ENCODE results near the gene TMEM132A.
"Not testable (repeated sequence)": the region's sequence is repeated elsewhere in the genome, so short reads cannot be mapped to it uniquely, and the experiment has no call there.

TMEM132A gene

GRCh38 chr11:60960405-60960804 is 36.1 kb downstream of the TMEM132A start:
- no peak for DNase-seq (ENCODE audit: low read depth, low spot score)

DNA sequence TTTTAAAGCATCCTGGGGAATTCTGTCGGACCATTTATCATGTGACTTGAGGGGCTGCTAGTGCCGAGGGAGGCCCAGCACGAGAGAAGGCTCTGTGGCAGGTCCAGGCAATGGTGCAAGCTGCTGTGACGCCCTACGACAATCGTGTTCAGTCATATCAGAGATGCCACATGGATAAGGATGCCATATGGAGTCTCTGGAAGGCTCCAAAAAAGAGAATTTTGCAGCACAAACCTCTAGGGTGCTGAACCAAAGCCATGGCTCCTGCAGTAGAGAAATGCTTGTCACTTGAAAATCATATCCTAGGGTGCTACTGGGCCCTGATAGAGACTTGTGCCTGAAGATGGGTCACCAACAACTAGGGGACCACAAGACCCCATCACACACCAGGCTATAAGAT is 40.5 kb downstream of the TMEM132A start:
- no peak for DNase-seq (ENCODE audit: low read depth, low spot score)

- no peak for DNase-seq (ENCODE audit: low read depth, low spot score)
Observed at GRCh38 chr11:60966890-60967289, 42.6 kb downstream of the TMEM132A start.

DNA sequence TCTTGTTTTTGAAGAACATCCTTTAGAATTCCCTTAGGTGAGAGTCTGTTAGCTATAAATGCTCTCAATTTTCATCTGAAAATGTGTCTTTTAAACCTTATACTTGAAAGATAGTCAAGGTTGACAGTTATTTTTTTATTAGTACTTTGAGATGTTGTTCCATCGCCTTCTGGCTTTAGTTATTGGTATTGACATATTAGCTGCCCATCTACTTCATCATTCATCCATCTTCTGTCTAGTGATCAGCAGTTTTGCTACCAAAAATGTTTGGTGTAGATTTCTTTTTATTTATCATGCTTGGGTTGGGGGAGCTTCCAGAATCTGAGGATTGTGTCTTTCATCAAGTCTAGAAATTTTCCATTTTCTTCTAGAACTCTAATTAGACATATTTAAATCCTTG is 44.0 kb downstream of the TMEM132A start:
- DNase-seq (ENCODE audit: low read depth, low spot score): no peak

DNA sequence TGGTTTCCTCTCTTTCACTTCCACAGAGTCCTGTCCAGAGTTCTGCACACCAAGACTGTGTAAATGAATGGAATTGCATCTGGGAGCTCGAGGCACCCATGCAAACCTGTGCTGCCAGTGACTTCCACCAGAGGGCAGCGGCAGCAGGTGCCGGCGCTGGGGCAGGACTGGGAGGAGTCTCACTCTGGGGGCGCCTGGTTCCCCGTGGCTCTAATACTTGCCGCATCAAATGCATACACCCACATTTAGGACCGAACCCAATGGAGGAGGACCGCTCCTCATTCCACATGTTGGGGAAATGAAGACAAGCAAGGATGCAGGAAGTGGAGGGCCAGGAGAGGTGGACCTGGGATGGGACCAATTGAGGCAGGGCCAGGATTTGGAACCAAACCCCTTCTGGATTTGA is 46.1 kb downstream of the TMEM132A start:
- DNase-seq (ENCODE audit: low read depth, low spot score): no peak

DNA sequence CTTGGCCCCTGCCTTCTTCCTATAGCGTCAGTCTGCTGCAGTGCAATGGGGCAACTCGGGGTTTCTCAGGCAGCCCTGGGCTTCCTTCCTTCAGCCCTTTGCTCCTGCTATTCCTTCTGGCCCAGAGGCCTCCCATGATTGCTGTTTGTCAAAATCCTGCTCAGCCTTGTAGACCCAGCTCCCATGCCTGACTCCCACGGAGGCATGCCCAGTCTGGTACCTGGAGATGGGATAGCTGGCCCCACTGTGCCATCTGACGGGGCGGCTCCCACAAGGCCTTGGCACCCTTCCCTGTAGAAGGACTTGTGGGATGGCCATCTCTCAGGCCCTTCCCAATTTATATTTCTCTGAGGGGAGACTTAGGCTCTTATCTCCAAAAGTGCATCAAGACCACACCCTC is 46.6 kb downstream of the TMEM132A start:
- no peak for DNase-seq (ENCODE audit: low read depth, low spot score)

DNA sequence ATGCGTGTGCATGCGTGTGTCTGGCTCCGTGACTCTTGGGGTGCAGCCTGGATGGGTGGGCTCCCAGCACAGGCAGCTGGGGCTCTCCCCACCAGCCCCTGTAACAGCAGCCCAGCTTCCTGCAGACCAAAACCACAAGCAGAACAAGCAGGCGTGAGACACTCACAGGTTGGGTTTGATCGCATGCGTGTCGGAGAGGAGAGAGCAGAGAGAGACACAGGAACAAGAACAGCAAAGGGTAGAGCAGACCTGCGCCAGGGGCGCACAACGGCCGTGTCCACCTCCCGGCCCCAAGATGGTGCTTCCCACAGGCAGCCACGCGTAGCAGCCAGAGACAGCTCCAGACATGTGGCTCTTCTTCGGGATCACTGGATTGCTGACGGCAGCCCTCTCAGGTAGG is 47.3 kb downstream of the TMEM132A start, which contains the start of gene CD6:
Gene CD6, plus strand, starts transcription at position 161 of the 400 bp plus-strand sequence. Its CDS starts 186 bp downstream, at position 347.
- DNase-seq (ENCODE audit: low read depth, low spot score): no peak

- DNase-seq (ENCODE audit: low read depth, low spot score): no peak
Observed at GRCh38 chr11:60972182-60973030, 48.1 kb downstream of the TMEM132A start.

DNA sequence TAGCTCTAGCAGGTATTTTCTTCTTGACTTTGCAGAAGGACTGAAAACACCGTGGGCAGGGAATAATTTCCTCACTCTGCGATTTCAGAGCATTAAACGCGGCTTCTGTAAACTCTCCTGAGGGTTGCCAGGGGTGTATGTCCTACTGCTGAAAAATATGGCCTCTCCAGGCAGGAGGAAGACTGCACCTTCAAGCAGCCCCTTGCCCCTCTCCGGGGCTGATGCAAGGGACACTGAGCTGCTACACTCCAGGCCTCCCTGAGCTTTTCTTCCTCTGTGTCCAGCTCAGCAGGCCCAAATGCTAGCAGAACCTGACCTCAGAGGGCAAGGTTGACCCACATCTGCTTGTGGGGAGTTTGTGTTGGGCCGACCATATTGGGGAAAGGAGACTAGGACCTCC is 49.4 kb downstream of the TMEM132A start:
- DNase-seq (ENCODE audit: low read depth, low spot score): no peak

- not testable (repeated sequence) for DNase-seq (ENCODE audit: low read depth, low spot score)
Observed at GRCh38 chr11:60974316-60974715, 50.1 kb downstream of the TMEM132A start.

- DNase-seq (ENCODE audit: low read depth, low spot score): no peak
Observed at GRCh38 chr11:60974726-60975125, 50.5 kb downstream of the TMEM132A start.

GRCh38 chr11:60977224-60977623 is 53.0 kb downstream of the TMEM132A start:
- no peak for DNase-seq (ENCODE audit: low read depth, low spot score)

DNA sequence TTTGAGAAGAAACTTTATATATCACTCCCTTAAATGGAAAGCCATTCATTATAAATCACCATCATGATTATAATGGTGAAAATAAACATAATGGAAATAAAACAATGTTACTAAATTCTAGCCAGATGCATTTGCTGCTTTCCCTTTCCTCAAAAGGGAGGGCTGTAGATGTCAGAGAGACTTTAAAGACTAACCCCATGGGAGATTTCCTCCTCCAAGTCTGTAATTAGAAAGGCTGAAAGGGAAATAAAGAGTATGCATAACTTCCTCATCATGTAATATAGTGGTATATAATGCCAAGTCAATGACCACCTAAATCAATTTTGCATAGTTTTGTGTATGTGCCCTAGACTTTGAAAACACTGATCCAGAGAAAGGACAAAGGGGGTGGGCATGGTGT is 53.6 kb downstream of the TMEM132A start:
- DNase-seq (ENCODE audit: low read depth, low spot score): no peak

- no peak for DNase-seq (ENCODE audit: low read depth, low spot score)
Observed at GRCh38 chr11:60978546-60979380, 54.5 kb downstream of the TMEM132A start.

DNA sequence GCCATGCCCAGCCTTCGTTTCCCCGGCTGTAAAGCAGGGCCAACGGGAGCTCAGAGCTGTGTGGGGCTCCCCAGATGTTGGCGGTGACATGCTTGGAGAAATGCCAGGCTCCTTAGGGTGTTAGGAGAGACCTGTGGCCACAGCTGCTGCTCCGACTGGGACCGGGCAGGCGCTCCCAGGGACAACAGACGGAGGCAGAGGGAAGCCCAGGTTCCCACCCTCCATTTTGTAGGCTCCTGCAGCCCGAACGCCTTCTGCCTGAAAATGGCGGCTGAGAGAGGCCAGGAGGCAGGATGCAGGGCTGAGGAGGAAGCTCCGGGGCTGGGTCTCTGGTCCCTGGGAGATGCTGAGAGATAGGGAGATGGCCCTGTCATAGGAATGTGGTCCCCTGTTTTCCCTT is 57.3 kb downstream of the TMEM132A start:
- DNase-seq (ENCODE audit: low read depth, low spot score): no peak

- no peak for DNase-seq (ENCODE audit: low read depth, low spot score)
Observed at GRCh38 chr11:60982184-60982583, 57.9 kb downstream of the TMEM132A start.

DNA sequence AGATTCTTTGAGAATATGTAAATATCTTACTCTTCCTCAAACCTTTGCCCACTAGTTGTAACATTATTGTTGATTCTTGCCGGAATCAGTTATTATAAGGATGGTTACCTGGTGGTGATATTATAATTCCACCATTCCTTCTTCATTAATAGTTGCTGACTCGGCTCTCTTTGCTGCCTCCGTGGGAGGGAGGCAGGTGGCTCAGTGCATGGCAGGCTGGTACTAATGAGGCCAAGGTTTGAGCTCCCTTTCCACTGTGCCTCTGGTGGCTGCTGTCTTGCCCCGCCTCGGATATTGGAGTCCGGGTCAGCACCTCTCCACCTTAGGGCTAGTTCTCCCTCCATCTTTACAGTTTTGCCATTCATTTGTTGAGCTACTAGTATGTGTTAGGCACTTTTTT is 59.9 kb downstream of the TMEM132A start:
- DNase-seq (ENCODE audit: low read depth, low spot score): no peak

DNA sequence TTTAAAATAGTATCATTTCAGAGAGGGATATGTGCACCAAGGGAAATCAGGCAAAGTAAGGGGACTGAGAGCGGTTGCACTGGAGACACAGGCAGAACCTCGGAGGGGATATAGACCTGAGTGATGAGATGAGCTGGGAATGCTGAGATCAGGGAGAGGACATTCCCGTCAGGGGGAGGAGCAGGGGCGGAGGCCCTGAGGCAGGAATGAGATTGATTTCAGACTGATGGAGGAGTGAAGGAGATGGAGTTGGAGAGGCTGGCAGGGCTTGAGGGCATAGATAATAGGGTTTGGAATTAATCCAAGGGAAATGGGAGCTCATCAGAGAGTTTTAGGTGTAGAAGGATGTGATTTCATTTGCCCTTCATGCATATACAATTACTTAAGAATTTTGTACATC is 60.4 kb downstream of the TMEM132A start:
- DNase-seq (ENCODE audit: low read depth, low spot score): no peak

DNA sequence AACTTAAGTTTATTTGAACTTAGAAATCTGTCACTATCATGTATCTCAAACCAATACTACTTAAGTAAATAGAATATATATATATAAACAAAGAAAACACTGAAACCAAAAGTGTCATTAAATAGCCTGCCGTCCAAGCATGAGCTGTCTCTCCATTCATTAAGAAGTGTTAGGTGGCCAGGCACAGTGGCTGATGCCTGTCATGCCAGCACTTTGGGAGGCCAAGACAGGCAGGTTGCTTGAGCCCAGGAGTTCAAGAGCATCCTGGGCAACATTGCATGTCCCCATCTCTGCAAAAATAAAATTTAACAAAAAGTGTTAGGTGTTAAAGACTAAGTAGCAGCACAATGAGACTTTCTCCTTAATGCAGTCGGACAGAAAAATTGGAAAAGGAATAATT is 61.2 kb downstream of the TMEM132A start:
- no peak for DNase-seq (ENCODE audit: low read depth, low spot score)

GRCh38 chr11:60985991-60986915 is 62.0 kb downstream of the TMEM132A start:
- DNase-seq (ENCODE audit: low read depth, low spot score): no peak
